Stimulated activated naive CD8-positive, alpha-beta T cell treated with anti-CD3 and anti-CD28 coated beads, Interleukin-15, amount 100 ng/mL, for 72 hours (primary cell): ENCODE results near the gene LRRC3B.

Source experiments
- ATAC-seq: fragments of 150-1000 bp; cut with Tn5 transposase; 2 replicates; pipeline ENCODE4 v1.10.0; 2021; ENCODE audit warnings: mild to moderate bottlenecking, moderate library complexity
- DNase-seq, 2 donors: peaks; one replicate each; pipeline ENCODE4 v3.0.0; 2021 to 2022
- H3K27ac Mint-ChIP-seq, 2 donors: one replicate each; pipeline ENCODE4 v1.8.0; 2022; ENCODE audit warnings: mild to moderate bottlenecking in 2 of 2, mixed read lengths in 2 of 2, moderate library complexity in 2 of 2
- H3K27me3 Mint-ChIP-seq: one replicate; pipeline ENCODE4 v1.8.0; 2022; ENCODE audit warnings: mixed read lengths
- H3K4me1 Mint-ChIP-seq: one replicate; pipeline ENCODE4 v1.8.0; 2022; ENCODE audit warnings: mild to moderate bottlenecking, mixed read lengths
- H3K4me3 Mint-ChIP-seq, 2 donors: one replicate each; pipeline ENCODE4 v1.8.0; 2022; ENCODE audit warnings: mild to moderate bottlenecking in 2 of 2, mixed read lengths in 2 of 2, moderate library complexity in 1 of 2
- H3K9me3 Mint-ChIP-seq, 2 donors: one replicate each; pipeline ENCODE4 v1.8.0; 2022; ENCODE audit warnings: mixed read lengths in 2 of 2

LRRC3B gene

GRCh38 chr3:26714485-26714884 is 91.9 kb downstream of the LRRC3B start:
- H3K4me3 Mint-ChIP-seq, result no peak overlapping the region
- no peaks in the 10 kb centered on the region for H3K27me3 Mint-ChIP-seq
- H3K9me3 Mint-ChIP-seq, result peaks cover 4 to 7% of the 10 kb centered on the region in 2 donors
- H3K4me1 Mint-ChIP-seq, result no peaks in the 10 kb centered on the region
- ATAC-seq (no peak), DNase-seq (no peak)
- H3K27ac Mint-ChIP-seq, result no peak overlapping the region

DNA sequence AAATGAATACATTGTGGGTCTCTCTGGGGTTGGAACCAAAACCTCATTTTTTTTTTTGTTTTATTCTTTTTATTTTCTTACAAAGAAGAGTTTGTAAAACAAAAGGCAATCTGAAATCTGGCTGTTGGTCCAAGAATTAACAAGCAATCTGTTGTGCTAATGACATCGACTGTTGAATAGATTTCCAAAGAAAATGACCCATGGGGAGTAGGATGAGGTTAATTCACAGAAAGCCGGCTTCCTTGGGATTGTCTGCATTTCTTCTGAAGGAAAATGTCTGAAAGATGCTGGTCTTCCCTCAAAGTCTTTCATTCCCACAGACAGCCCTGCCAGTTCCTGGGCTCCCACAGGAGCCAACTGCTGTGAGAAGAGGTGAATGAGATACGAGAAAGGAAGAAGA is 92.9 kb downstream of the LRRC3B start:
- Mint-ChIP-seq H3K4me1 (no peaks in the 10 kb centered on the region), H3K27me3 (no peaks in the 10 kb centered on the region), H3K9me3 (peaks cover 4 to 7% of the 10 kb centered on the region in 2 donors), H3K27ac (no peak overlapping the region), H3K4me3 (no peak overlapping the region)
- no peak for ATAC-seq
- no peak for DNase-seq

DNA sequence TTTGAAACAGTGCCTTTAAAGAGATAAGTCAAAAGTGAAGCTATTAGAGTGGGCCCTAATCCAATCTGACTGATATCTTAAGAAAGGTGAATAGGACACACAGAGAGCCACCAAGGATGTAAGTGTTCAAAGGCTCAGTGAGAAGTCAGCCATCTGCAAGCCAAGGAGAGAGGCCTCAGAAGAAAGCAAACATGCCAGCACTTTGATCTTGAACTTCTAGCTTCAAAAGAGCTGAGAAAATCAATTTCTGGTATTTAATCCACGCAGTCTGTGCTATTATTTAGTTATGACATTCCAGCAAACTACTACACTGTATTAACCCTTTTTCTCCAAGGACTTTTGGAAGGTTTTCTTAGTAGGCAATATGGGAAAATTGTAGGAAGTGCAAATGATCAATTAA is 95.7 kb downstream of the LRRC3B start:
- Mint-ChIP-seq H3K4me1 (no peaks in the 10 kb centered on the region), H3K27me3 (no peaks in the 10 kb centered on the region), H3K9me3 (peaks cover 4 to 7% of the 10 kb centered on the region in 2 donors), H3K4me3 (no peak overlapping the region), H3K27ac (no peak overlapping the region)
- no peak for DNase-seq
- ATAC-seq, result no peak

GRCh38 chr3:26719134-26719533 is 96.6 kb downstream of the LRRC3B start:
- ATAC-seq (no peak), DNase-seq (no peak)
- H3K9me3 Mint-ChIP-seq, result peaks cover 4 to 7% of the 10 kb centered on the region in 2 donors
- H3K27ac Mint-ChIP-seq, result no peak overlapping the region
- no peak overlapping the region for H3K4me3 Mint-ChIP-seq
- H3K4me1 Mint-ChIP-seq, result no peaks in the 10 kb centered on the region
- no peaks in the 10 kb centered on the region for H3K27me3 Mint-ChIP-seq

DNA sequence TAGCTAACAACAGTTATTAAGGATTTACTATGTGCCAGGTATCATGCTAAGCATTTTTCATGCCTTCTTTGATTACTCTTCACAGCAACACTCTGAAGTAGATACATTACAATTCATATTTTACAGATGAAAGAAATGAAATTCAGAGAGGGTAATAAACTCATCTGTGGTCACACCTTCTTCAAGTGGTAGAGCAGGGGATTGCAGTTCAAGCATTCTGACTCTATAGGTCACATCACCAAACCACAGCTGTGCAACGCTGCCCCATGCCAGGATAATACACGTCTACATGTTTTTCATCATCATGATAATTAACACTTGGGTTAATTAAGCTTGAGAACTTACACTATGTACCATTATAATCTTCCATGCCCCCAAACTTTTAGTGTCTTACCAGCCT is 98.5 kb downstream of the LRRC3B start:
- H3K4me1 Mint-ChIP-seq, result no peaks in the 10 kb centered on the region
- H3K27me3 Mint-ChIP-seq, result no peaks in the 10 kb centered on the region
- no peak overlapping the region for H3K4me3 Mint-ChIP-seq
- peaks cover 4 to 7% of the 10 kb centered on the region in 2 donors for H3K9me3 Mint-ChIP-seq
- ATAC-seq (no peak), DNase-seq (no peak)
- no peak overlapping the region for H3K27ac Mint-ChIP-seq

- H3K4me1 Mint-ChIP-seq, result no peaks in the 10 kb centered on the region
- peaks cover 0 to 4% of the 10 kb centered on the region in 2 donors for H3K9me3 Mint-ChIP-seq
- no peak overlapping the region for H3K4me3 Mint-ChIP-seq
- ATAC-seq (no peak), DNase-seq (no peak)
- H3K27me3 Mint-ChIP-seq, result no peaks in the 10 kb centered on the region
- no peak overlapping the region for H3K27ac Mint-ChIP-seq
These were observed 109.3 kb downstream of the LRRC3B start for GRCh38 chr3:26731843-26732242.

- Mint-ChIP-seq H3K4me1 (no peaks in the 10 kb centered on the region), H3K27me3 (no peaks in the 10 kb centered on the region), H3K4me3 (no peak overlapping the region), H3K27ac (no peak overlapping the region), H3K9me3 (peaks cover 11 to 24% of the 10 kb centered on the region in 2 donors)
- DNase-seq, result no peak
- no peak for ATAC-seq
These were observed 127.7 kb downstream of the LRRC3B start for GRCh38 chr3:26750263-26750662.

DNA sequence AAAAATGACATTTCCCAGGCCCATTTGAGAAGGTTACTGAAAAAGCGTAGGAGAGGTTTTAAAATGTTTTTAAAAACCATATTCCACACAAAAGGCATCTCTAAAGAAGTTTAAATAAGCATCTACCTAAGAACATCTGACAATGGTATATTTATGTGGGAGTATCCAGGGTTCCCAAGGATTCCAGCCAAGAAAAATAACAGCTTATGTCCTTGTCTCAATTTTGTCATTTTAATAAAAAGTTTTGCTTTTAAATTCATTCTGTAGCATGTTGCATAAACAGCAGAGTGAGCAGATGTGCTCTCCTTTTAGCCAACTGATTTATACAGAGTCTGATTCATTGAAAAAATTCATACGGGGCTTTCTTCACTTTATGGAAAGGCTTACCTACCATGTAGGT is 129.9 kb downstream of the LRRC3B start:
- Mint-ChIP-seq H3K27ac (no peak overlapping the region), H3K4me1 (no peaks in the 10 kb centered on the region), H3K4me3 (no peak overlapping the region), H3K9me3 (peaks cover 13 to 16% of the 10 kb centered on the region in 2 donors), H3K27me3 (no peaks in the 10 kb centered on the region)
- ATAC-seq (no peak), DNase-seq (no peak)

GRCh38 chr3:26753095-26753494 is 130.5 kb downstream of the LRRC3B start:
- Mint-ChIP-seq H3K27ac (no peak overlapping the region), H3K4me1 (no peaks in the 10 kb centered on the region), H3K27me3 (no peaks in the 10 kb centered on the region), H3K9me3 (peaks cover 11 to 14% of the 10 kb centered on the region in 2 donors), H3K4me3 (no peak overlapping the region)
- ATAC-seq (no peak), DNase-seq (no peak)

GRCh38 chr3:26757978-26758377 is 135.4 kb downstream of the LRRC3B start:
- Mint-ChIP-seq H3K4me3 (no peak overlapping the region), H3K27ac (no peak overlapping the region), H3K9me3 (peaks cover 5 to 7% of the 10 kb centered on the region in 2 donors), H3K4me1 (no peaks in the 10 kb centered on the region), H3K27me3 (no peaks in the 10 kb centered on the region)
- no peak for ATAC-seq
- DNase-seq, result no peak
